ENCODE results near the gene DLGAP1. TPM values are rescaled to one million over a fixed set of nuclear protein-coding genes. Genes with fewer than 3 reads are reported as not detected.

DLGAP1 gene
- total and polyA plus RNA-seq, 2 experiments from 2014 or later = 0.13 to 0.22 TPM

- H3K36me3 ChIP-seq (ENCODE audit: low read depth) = no peaks in the 10 kb centered on the region
- H3K79me2 ChIP-seq (ENCODE audit: insufficient read depth) = no peaks in the 10 kb centered on the region
- TF ChIP-seq EZH2 (IDR thresholded peaks at IDR 0.05; ENCODE audit: insufficient read depth, poor library complexity, severe bottlenecking) = no peak
- no peak for TF ChIP-seq EZH2phosphoT487 (IDR thresholded peaks at IDR 0.05; ENCODE audit: insufficient read depth, low read depth)
- 13 to 15% methylated on average over 3 of the region's 3 CpGs for WGBS, 2 experiments (ENCODE audit: low coverage in 1 of 2, low lambda C conversion rate in 2 of 2, missing lambda C conversion rate in 2 of 2)
- no peak overlapping the region for H2AFZ ChIP-seq
- in situ Hi-C loops (cut with MboI) = no loop called here
- no peak overlapping the region for H3K9ac ChIP-seq
- H3K27me3 ChIP-seq (replicated peaks; ENCODE audit: insufficient read depth) = no peaks in the 10 kb centered on the region
- H3K9me2 ChIP-seq (ENCODE audit: insufficient read depth) = no peaks in the 10 kb centered on the region
- no peaks in the 10 kb centered on the region for H3K9me3 ChIP-seq (ENCODE audit: low read depth)
- no peaks in the 10 kb centered on the region for H4K20me1 ChIP-seq (ENCODE audit: insufficient read depth)
- no peaks in the 10 kb centered on the region for H3F3A ChIP-seq (ENCODE audit: insufficient read depth)
- no peak overlapping the region for H3K27ac ChIP-seq
- H3K4me3 ChIP-seq = no peak overlapping the region
- DNase-seq = no peak
- no peak overlapping the region for H3K4me2 ChIP-seq (ENCODE audit: unreplicated experiment)
- H3K4me1 ChIP-seq (ENCODE audit: insufficient read depth) = no peaks in the 10 kb centered on the region
These were observed 221.6 kb downstream of the DLGAP1 start for GRCh38 chr18:4233468-4233867.

DNA sequence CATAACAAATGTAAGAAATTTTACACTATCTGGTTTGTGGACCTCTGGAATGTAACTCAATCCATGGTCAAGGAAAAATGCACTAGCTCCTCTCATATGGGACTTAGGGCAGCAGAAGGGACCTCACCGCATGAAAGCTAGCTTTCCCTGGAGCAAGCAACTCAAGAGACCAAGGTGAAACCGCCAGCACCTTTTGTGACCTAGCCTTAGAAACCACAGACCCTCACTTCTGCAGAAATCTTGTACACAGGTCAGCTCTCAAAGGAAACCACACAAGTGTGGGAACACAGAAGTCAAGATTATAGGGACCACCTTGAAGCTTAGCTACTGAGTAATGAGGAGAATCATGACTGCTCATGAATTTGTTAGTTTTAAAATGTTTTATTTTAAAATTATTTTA, 222.5 kb downstream of the DLGAP1 start:
- TF ChIP-seq EZH2phosphoT487 (IDR thresholded peaks at IDR 0.05; ENCODE audit: insufficient read depth, low read depth) (no peak), EZH2 (IDR thresholded peaks at IDR 0.05; ENCODE audit: insufficient read depth, poor library complexity, severe bottlenecking) (no peak)
- Histone ChIP-seq H3K4me3 (no peak overlapping the region), H3K4me2 (ENCODE audit: unreplicated experiment) (no peak overlapping the region), H3K9me2 (ENCODE audit: insufficient read depth) (no peaks in the 10 kb centered on the region), H3K27ac (no peak overlapping the region), H3K79me2 (ENCODE audit: insufficient read depth) (no peaks in the 10 kb centered on the region), H3K9ac (no peak overlapping the region), H2AFZ (no peak overlapping the region), H3K9me3 (ENCODE audit: low read depth) (no peaks in the 10 kb centered on the region), H4K20me1 (ENCODE audit: insufficient read depth) (no peaks in the 10 kb centered on the region), H3K4me1 (ENCODE audit: insufficient read depth) (no peaks in the 10 kb centered on the region), H3K36me3 (ENCODE audit: low read depth) (no peaks in the 10 kb centered on the region), H3K27me3 (replicated peaks; ENCODE audit: insufficient read depth) (no peaks in the 10 kb centered on the region), H3F3A (ENCODE audit: insufficient read depth) (no peaks in the 10 kb centered on the region)
- in situ Hi-C loops (cut with MboI) = no loop called here
- 6 to 9% methylated on average over 2 of the region's 2 CpGs for WGBS, 2 experiments (ENCODE audit: low coverage in 1 of 2, low lambda C conversion rate in 2 of 2, missing lambda C conversion rate in 2 of 2)
- no peak for DNase-seq

- no peak overlapping the region for H2AFZ ChIP-seq
- H3K36me3 ChIP-seq (ENCODE audit: low read depth) = no peaks in the 10 kb centered on the region
- H3K4me2 ChIP-seq (ENCODE audit: unreplicated experiment) = no peak overlapping the region
- H4K20me1 ChIP-seq (ENCODE audit: insufficient read depth) = no peaks in the 10 kb centered on the region
- H3F3A ChIP-seq (ENCODE audit: insufficient read depth) = no peaks in the 10 kb centered on the region
- H3K79me2 ChIP-seq (ENCODE audit: insufficient read depth) = no peaks in the 10 kb centered on the region
- DNase-seq = no peak
- in situ Hi-C loops (cut with MboI) = no loop called here
- H3K4me1 ChIP-seq (ENCODE audit: insufficient read depth) = no peaks in the 10 kb centered on the region
- no peak overlapping the region for H3K27ac ChIP-seq
- no peak overlapping the region for H3K9ac ChIP-seq
- H3K27me3 ChIP-seq (replicated peaks; ENCODE audit: insufficient read depth) = no peaks in the 10 kb centered on the region
- no peaks in the 10 kb centered on the region for H3K9me3 ChIP-seq (ENCODE audit: low read depth)
- H3K9me2 ChIP-seq (ENCODE audit: insufficient read depth) = no peaks in the 10 kb centered on the region; the same call in 1 of the 2 replicates
- H3K4me3 ChIP-seq = no peak overlapping the region
- TF ChIP-seq EZH2phosphoT487 (IDR thresholded peaks at IDR 0.05; ENCODE audit: insufficient read depth, low read depth) (no peak), EZH2 (IDR thresholded peaks at IDR 0.05; ENCODE audit: insufficient read depth, poor library complexity, severe bottlenecking) (no peak)
These were observed 223.8 kb downstream of the DLGAP1 start for GRCh38 chr18:4231260-4231659.

DNA sequence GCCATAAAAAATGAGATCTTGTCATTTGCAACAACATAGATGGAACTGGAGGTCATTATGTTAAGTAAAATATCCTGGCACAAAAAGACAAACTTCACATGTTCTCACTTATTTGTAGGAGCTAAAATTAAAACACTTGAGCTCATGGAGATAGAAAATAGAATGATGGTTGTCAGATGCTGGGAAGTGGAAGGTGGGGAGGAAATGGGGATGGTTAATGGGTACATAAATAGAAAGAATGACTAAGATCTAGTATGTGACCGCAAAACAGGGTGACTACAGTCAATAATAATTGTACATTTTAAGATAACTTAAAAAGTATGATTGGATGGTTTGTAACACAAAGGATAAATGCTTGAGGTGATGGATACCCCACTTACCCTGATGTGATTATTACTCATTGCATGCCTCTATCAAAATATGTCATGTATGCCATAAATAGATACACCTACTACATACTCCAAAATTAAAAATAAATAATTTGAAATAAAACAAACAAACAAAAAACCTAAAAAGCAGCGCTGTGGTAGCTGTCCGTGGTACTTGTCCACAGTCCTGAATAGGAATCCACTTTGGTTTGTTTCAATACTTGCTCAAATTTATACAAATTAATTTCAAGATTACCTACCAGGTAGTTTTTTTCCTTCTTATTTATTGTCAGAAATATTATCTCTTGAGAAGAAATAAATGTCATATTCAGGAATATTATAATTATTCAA, 224.5 kb downstream of the DLGAP1 start:
- Histone ChIP-seq H3F3A (ENCODE audit: insufficient read depth) (no peaks in the 10 kb centered on the region), H3K9me2 (ENCODE audit: insufficient read depth) (no peaks in the 10 kb centered on the region; the same call in 1 of the 2 replicates), H4K20me1 (ENCODE audit: insufficient read depth) (no peaks in the 10 kb centered on the region), H3K36me3 (ENCODE audit: low read depth) (no peaks in the 10 kb centered on the region), H3K9ac (no peak overlapping the region), H3K9me3 (ENCODE audit: low read depth) (no peaks in the 10 kb centered on the region), H3K4me2 (ENCODE audit: unreplicated experiment) (no peak overlapping the region), H3K27ac (no peak overlapping the region), H2AFZ (no peak overlapping the region), H3K79me2 (ENCODE audit: insufficient read depth) (no peaks in the 10 kb centered on the region), H3K27me3 (replicated peaks; ENCODE audit: insufficient read depth) (no peaks in the 10 kb centered on the region), H3K4me1 (ENCODE audit: insufficient read depth) (no peaks in the 10 kb centered on the region), H3K4me3 (no peak overlapping the region)
- TF ChIP-seq EZH2phosphoT487 (IDR thresholded peaks at IDR 0.05; ENCODE audit: insufficient read depth, low read depth) (no peak), EZH2 (IDR thresholded peaks at IDR 0.05; ENCODE audit: insufficient read depth, poor library complexity, severe bottlenecking) (no peak)
- no peak for DNase-seq
- WGBS, 2 experiments (ENCODE audit: low coverage in 1 of 2, low lambda C conversion rate in 2 of 2, missing lambda C conversion rate in 2 of 2) = 14 to 18% methylated on average over 3 of the region's 3 CpGs
- in situ Hi-C loops (cut with MboI) = no loop called here
